Measurements from ENCODE around the gene DIPK1A.

- TF ChIP-seq CTCF (IDR thresholded peaks at IDR 0.05) (peak; percentile 20 to 69 (median 52)), POLR2A (IDR thresholded peaks at IDR 0.05) (peak in 1 of 2 donors; percentile 26)
Observed at GRCh38 chr1:92960395-92961130, 699 bp downstream of the DIPK1A start.

Data from adrenal gland (tissue), 5 donors.